ENCODE data around the gene TMEM140.

GRCh38 chr7:135174941-135175340, 27.1 kb downstream of the TMEM140 start:
- TF ChIP-seq CTCF (IDR thresholded peaks at IDR 0.05; ENCODE audit: poor library complexity) (no peak), EZH2 (IDR thresholded peaks at IDR 0.05; ENCODE audit: borderline replicate concordance) (no peak)

Measured in hepatocyte (in vitro differentiated cells).